ENCODE data around the gene BRSK1. TPM values are rescaled to one million over a fixed set of nuclear protein-coding genes. Genes with fewer than 3 reads are reported as not detected.

Gene BRSK1
- total RNA-seq, 2 experiments from 2014 or later = 2.6 to 2.7 TPM

DNA sequence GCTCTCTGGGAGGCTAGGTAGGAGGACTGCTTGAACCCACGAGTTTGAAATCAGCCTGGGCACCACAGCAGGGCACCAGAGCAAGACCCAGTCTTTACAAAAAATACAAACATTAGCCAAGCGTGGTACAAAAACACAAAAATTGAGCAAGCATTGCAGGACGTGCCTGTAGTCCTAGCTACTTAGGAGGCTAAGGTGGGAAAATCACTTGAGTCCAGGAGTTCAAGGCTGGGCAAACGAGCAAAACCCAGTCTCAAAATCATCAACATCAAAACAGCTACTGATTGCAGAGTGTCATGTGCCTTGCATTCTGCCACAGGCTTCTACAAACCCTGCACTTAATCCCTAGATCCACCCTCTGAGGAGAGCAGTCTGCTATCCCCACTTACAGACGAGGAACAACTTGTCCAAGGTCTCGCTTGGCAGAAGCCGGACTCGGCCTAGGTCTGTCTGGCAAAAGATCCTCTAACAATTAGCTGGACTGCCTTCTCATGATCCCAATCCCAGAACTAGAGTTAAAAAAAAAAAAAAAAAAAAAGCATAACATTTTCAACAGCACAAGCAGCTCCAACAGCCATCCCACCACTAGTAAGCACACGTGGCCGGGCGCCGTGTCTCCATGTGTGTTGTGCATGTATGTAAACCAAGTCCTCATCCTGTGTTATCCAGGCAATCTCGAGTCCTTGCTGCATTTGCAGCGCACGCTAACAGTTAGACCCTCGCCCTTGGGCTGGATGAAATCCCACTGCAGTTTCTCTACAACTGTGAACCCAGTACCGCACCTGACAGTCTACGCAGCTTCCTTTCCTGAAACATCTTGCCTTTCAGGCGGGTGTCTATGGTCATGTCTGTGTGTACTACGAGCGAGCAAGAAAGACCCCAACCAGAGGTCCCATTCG is 27.0 kb upstream of the BRSK1 start:
- DNase-seq = peak in 5 of 14 experiments; percentile 18 to 46 (median 23)
- Histone ChIP-seq H3K27me3 (ENCODE audit: control insufficient read depth in 1 of 2, insufficient read depth in 2 of 2, low read length in 2 of 2) (no peaks in the 10 kb centered on the region), H3K27ac (ENCODE audit: low read depth in 1 of 2, low read length in 2 of 2) (peak overlapping the region; percentile 90 to 91), H3K36me3 (ENCODE audit: insufficient read depth, low read length) (no peaks in the 10 kb centered on the region), H3K4me3 (ENCODE audit: low read length) (peak overlapping the region; percentile 76), H3K9me3 (ENCODE audit: control insufficient read depth in 1 of 2, insufficient read depth in 1 of 2, low read length in 2 of 2) (no peaks in the 10 kb centered on the region), H3K4me1 (ENCODE audit: insufficient read depth, low read length) (peaks cover 74% of the 10 kb centered on the region)
- CTCF ChIA-PET = interaction anchor here (0.7 kb wide), 1 partner anchor 61 kb away, joined by 4 read pairs; no protein-coding TSS in a partner anchor
- intact Hi-C loops (cut with DNase I, micrococcal nuclease) = loop anchor here (5.0 to 10.0 kb wide), 6 partner anchors 80 to 1055 kb away; partner anchors contain the start of genes UBE2S (in 1 of the 2), ZNF524 (in 1 of the 2), ZNF865 (in 1 of the 2) and ZSCAN5A (in 1 of the 2)
- Mint-ChIP-seq H3K4me3 (peak overlapping the region; percentile 91), H3K27me3 (no peaks in the 10 kb centered on the region), H3K4me1 (ENCODE audit: low read depth) (peaks cover 60% of the 10 kb centered on the region), H3K27ac (peak overlapping the region; percentile 96), H3K36me3 (ENCODE audit: low read depth) (peaks cover 49% of the 10 kb centered on the region), H3K9me3 (no peaks in the 10 kb centered on the region)
- no peak for ATAC-seq (ENCODE audit: poor library complexity)
- POLR2A ChIA-PET = interaction anchor here (1.0 to 5.2 kb wide), 7 partner anchors 23 to 398 kb away, joined by 3 to 52 read pairs (median 4); partner anchors contain the start of genes HSPBP1, KMT5C, U2AF2 and UBE2S
- TF ChIP-seq, protein P1, sequence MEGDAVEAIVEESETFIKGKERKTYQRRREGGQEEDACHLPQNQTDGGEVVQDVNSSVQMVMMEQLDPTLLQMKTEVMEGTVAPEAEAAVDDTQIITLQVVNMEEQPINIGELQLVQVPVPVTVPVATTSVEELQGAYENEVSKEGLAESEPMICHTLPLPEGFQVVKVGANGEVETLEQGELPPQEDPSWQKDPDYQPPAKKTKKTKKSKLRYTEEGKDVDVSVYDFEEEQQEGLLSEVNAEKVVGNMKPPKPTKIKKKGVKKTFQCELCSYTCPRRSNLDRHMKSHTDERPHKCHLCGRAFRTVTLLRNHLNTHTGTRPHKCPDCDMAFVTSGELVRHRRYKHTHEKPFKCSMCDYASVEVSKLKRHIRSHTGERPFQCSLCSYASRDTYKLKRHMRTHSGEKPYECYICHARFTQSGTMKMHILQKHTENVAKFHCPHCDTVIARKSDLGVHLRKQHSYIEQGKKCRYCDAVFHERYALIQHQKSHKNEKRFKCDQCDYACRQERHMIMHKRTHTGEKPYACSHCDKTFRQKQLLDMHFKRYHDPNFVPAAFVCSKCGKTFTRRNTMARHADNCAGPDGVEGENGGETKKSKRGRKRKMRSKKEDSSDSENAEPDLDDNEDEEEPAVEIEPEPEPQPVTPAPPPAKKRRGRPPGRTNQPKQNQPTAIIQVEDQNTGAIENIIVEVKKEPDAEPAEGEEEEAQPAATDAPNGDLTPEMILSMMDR (IDR thresholded peaks at IDR 0.05) = no peak

DNA sequence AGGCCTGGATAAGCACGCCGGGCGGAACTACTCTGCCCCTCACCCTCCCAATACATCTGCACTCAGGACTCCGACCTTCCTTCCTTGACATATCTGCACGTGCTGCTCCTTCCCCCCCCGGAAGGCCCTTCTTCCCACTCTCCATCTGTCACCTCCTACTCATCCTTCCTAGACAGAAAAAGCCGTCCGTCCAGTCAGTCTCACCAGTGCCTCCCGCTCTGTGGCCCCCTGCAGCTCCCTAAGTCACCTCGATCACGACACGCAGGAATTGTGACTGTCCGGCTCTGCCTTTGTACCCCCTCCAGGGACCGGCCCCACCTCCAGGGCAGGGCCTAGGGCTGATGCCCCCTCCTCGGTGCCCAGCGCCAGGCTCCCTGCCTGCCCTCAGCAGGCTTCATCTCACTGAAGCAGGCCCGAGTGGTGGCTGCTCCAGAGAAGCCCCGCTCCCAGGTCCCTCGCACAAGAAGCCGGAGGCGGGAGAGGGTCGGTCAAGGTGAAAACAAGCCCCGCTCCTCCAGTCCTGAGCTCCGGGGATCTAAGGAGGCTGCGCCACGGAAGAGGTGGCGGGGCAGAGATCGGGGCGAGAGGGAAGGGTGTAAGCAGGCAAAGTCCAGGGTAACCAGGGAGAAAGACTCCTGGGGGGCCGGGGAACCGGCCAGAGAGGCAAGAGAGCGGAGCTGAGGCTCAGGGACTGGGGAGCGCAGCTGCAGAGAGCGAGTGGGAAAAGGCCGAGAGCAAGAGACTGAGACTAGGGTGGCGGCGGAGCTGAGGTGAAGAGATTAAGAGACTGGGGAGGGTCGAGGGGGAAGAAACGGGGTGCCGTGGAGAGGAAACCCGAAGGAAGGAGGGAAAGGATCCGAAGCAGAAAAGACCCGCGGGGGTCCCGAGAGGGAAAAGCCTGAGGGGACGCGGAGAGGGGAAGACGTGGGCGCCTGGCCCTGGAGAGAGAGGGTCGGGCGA is 26.1 kb upstream of the BRSK1 start:
- peak overlapping the region; percentile 75 to 91 for H3K27ac ChIP-seq (ENCODE audit: low read depth in 1 of 2, low read length in 2 of 2)
- Mint-ChIP-seq H3K4me1 (ENCODE audit: low read depth) (peaks cover 53% of the 10 kb centered on the region), H3K27me3 (no peaks in the 10 kb centered on the region), H3K36me3 (ENCODE audit: low read depth) (peaks cover 52% of the 10 kb centered on the region), H3K27ac (peak overlapping the region; percentile 96), H3K4me3 (peak overlapping the region; percentile 91), H3K9me3 (no peaks in the 10 kb centered on the region)
- DNase-seq = peak in 5 of 14 experiments; percentile 20 to 51 (median 25)
- ChIA-PET CTCF (interaction anchor here (0.7 kb wide), 1 partner anchor 62 kb away, joined by 4 read pairs; no protein-coding TSS in a partner anchor), POLR2A (interaction anchor here (1.0 to 5.2 kb wide), 9 partner anchors 21 to 397 kb away, joined by 3 to 79 read pairs (median 11); partner anchors contain the start of genes BRSK1, HSPBP1, KMT5C and U2AF2)
- ATAC-seq (ENCODE audit: poor library complexity) = no peak
- H3K27me3 ChIP-seq (ENCODE audit: control insufficient read depth in 1 of 2, insufficient read depth in 2 of 2, low read length in 2 of 2) = no peaks in the 10 kb centered on the region
- intact Hi-C loops (cut with DNase I, micrococcal nuclease) = loop anchor here (2.0 to 10.0 kb wide), 7 partner anchors 80 to 1055 kb away; partner anchors contain the start of genes PPP1R12C (in 1 of the 2), UBE2S (in 1 of the 2), ZNF524 (in 1 of the 2) and ZNF865 (in 1 of the 2)
- no peaks in the 10 kb centered on the region for H3K36me3 ChIP-seq (ENCODE audit: insufficient read depth, low read length)
- TF ChIP-seq, protein P1 (IDR thresholded peaks at IDR 0.05) = no peak
- peaks cover 64% of the 10 kb centered on the region for H3K4me1 ChIP-seq (ENCODE audit: insufficient read depth, low read length)
- peak overlapping the region; percentile 76 for H3K4me3 ChIP-seq (ENCODE audit: low read length)
- H3K9me3 ChIP-seq (ENCODE audit: control insufficient read depth in 1 of 2, insufficient read depth in 1 of 2, low read length in 2 of 2) = peaks cover 0 to 5% of the 10 kb centered on the region in 2 experiments
